ENCODE measurements around the gene UNC13A.

The UNC13A gene

GRCh38 chr19:17614476-17614875 lies 73.7 kb downstream of the UNC13A start:
- no peak overlapping the region for H3K4me3 ChIP-seq (replicated peaks; ENCODE audit: insufficient read depth, low read length)
- peaks cover 3% of the 10 kb centered on the region for H3K27me3 ChIP-seq (ENCODE audit: insufficient read depth, poor library complexity, severe bottlenecking)
- no peak for DNase-seq (ENCODE audit: low read depth in 1 of 2, low spot score in 1 of 2)
- H3K27ac ChIP-seq (replicated peaks) = no peak overlapping the region
- TF ChIP-seq GABPA (IDR thresholded peaks at IDR 0.05; ENCODE audit: low read depth) (no peak), CTCF (IDR thresholded peaks at IDR 0.05; ENCODE audit: insufficient read depth, low read length) (no peak), SPI1 (IDR thresholded peaks at IDR 0.05; ENCODE audit: borderline replicate concordance, low read depth) (no peak), REST (IDR thresholded peaks at IDR 0.05; ENCODE audit: insufficient replicate concordance, low read depth) (no peak), POLR2AphosphoS5 (IDR thresholded peaks at IDR 0.05; ENCODE audit: low read depth) (no peak)

GRCh38 chr19:17611462-17612244 lies 76.5 kb downstream of the UNC13A start:
- no peak for DNase-seq (ENCODE audit: low read depth in 1 of 2, low spot score in 1 of 2)
- Histone ChIP-seq H3K27ac (replicated peaks) (no peak overlapping the region), H3K27me3 (ENCODE audit: insufficient read depth, poor library complexity, severe bottlenecking) (peaks cover 3% of the 10 kb centered on the region), H3K4me3 (replicated peaks; ENCODE audit: insufficient read depth, low read length) (no peak overlapping the region)
- no peak for TF ChIP-seq GABPA (IDR thresholded peaks at IDR 0.05; ENCODE audit: low read depth)
- TF ChIP-seq REST (IDR thresholded peaks at IDR 0.05; ENCODE audit: insufficient replicate concordance, low read depth) = no peak
- TF ChIP-seq POLR2AphosphoS5 (IDR thresholded peaks at IDR 0.05; ENCODE audit: low read depth) = no peak
- TF ChIP-seq SPI1 (IDR thresholded peaks at IDR 0.05; ENCODE audit: borderline replicate concordance, low read depth) = no peak
- TF ChIP-seq CTCF (IDR thresholded peaks at IDR 0.05; ENCODE audit: insufficient read depth, low read length) = no peak

- no peak overlapping the region for H3K4me3 ChIP-seq (replicated peaks; ENCODE audit: insufficient read depth, low read length)
- TF ChIP-seq GABPA (IDR thresholded peaks at IDR 0.05; ENCODE audit: low read depth) = no peak
- TF ChIP-seq POLR2AphosphoS5 (IDR thresholded peaks at IDR 0.05; ENCODE audit: low read depth) = no peak
- no peak overlapping the region for H3K27ac ChIP-seq (replicated peaks)
- no peaks in the 10 kb centered on the region for H3K27me3 ChIP-seq (ENCODE audit: insufficient read depth, poor library complexity, severe bottlenecking)
- DNase-seq (ENCODE audit: low read depth in 1 of 2, low spot score in 1 of 2) = peak in 1 of 2 experiments; percentile 21
Measured at GRCh38 chr19:17610384-17610783, 77.8 kb downstream of the UNC13A start.

GRCh38 chr19:17607936-17608335 lies 80.2 kb downstream of the UNC13A start:
- H3K27ac ChIP-seq (replicated peaks) = no peak overlapping the region
- no peak for DNase-seq (ENCODE audit: low read depth in 1 of 2, low spot score in 1 of 2)
- no peak for TF ChIP-seq REST (IDR thresholded peaks at IDR 0.05; ENCODE audit: insufficient replicate concordance, low read depth)
- no peak for TF ChIP-seq SPI1 (IDR thresholded peaks at IDR 0.05; ENCODE audit: borderline replicate concordance, low read depth)
- no peak for TF ChIP-seq POLR2AphosphoS5 (IDR thresholded peaks at IDR 0.05; ENCODE audit: low read depth)
- no peak for TF ChIP-seq CTCF (IDR thresholded peaks at IDR 0.05; ENCODE audit: insufficient read depth, low read length)
- no peak for TF ChIP-seq GABPA (IDR thresholded peaks at IDR 0.05; ENCODE audit: low read depth)
- no peak overlapping the region for H3K4me3 ChIP-seq (replicated peaks; ENCODE audit: insufficient read depth, low read length)
- no peaks in the 10 kb centered on the region for H3K27me3 ChIP-seq (ENCODE audit: insufficient read depth, poor library complexity, severe bottlenecking)

Measured in HL-60 (cell line).